ENCODE results near the gene ZCCHC2. TPM values are rescaled to one million over a fixed set of nuclear protein-coding genes. Genes with fewer than 3 reads are reported as not detected.
A peak's percentile ranks its signal among the peaks of the same experiment; 100 is the strongest.

The ZCCHC2 gene
- total and polyA plus RNA-seq, 2 of the 13 experiments (the other 11 are each of a cell fraction or from before 2014, with no cell fraction given): 62.5 to 76.1 TPM

DNA sequence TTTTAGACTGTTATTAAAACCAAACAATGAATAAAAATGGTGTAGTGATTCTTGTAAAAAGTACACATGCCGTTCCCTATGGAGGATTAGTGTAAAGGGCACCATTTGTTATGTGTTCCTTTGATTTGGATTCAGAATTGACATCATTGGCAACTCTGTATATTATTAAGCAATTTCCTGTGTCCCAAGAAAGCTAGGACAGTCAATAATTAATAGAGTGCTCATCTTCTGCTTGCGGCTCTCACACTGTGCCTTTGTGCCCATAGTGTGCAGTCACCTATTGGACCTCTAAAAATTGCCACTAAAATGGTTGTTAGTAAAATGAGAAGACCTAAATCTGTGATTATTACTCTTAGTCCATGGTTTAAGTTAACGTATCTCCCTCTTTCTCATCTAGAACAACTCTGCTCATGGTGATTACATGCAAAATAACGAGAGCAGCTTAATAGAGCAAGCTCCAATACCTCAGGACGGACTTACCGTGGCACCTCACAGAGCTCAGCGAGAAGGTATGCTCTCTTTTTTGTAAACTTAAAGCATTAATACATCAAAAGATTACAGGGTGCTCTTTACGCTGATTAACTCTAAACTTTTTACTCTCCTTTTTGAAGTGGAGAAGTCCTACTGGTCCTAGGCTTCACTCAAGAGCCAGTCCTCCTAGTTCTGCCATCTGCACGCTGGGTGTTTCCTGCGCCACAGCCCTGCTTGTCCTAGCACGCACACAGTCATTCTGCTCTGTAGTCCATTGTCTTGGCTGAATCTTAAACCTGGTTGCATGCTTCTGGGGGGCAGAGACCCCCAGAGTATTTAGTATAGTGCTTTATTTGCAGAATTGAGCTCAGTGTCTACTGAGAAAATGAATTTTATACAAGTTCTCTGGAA is 16.7 kb downstream of the ZCCHC2 start (continued):
- TF ChIP-seq ZNF484 (CRISPR knock-in tag; IDR thresholded peaks at IDR 0.05; ENCODE audit: borderline replicate concordance, low read depth) (no peak), JARID2 (CRISPR knock-in tag; IDR thresholded peaks at IDR 0.05; ENCODE audit: insufficient replicate concordance) (no peak), SOX5 (CRISPR knock-in tag; IDR thresholded peaks at IDR 0.05; ENCODE audit: borderline replicate concordance) (peak; percentile 43; the same call in 1 of the 2 replicates), ATF1 (CRISPR knock-in tag; IDR thresholded peaks at IDR 0.05) (no peak), NR2F2 (IDR thresholded peaks at IDR 0.05; ENCODE audit: borderline replicate concordance, low read depth) (no peak), ZNF7 (CRISPR knock-in tag; IDR thresholded peaks at IDR 0.05) (no peak), ZNF678 (CRISPR knock-in tag; IDR thresholded peaks at IDR 0.05) (no peak), ZNF326 (CRISPR knock-in tag; IDR thresholded peaks at IDR 0.05; ENCODE audit: borderline replicate concordance) (no peak)
- TF ChIP-seq, protein P1, sequence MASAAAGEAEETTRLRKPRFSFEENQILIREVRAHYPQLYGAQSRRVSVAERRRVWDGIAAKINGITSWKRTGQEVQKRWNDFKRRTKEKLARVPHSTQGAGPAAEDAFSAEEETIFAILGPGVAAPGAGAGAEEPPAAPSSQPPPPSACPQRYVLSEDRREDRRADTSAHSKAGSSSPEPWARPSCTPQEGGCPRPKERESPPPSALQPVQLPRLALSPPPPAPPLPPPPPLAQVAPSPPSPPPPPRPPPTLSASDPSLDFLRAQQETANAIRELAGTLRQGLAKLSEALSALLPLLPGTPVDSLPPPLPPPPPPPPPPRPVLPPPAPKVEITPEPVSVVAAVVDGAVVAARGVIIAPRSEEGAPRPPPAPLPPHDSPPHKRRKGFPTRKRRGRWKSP (CRISPR knock-in tag; IDR thresholded peaks at IDR 0.05): no peak
- TF ChIP-seq, protein P2, sequence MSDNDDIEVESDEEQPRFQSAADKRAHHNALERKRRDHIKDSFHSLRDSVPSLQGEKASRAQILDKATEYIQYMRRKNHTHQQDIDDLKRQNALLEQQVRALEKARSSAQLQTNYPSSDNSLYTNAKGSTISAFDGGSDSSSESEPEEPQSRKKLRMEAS (IDR thresholded peaks at IDR 0.05): no peak
- TF ChIP-seq, protein P3, sequence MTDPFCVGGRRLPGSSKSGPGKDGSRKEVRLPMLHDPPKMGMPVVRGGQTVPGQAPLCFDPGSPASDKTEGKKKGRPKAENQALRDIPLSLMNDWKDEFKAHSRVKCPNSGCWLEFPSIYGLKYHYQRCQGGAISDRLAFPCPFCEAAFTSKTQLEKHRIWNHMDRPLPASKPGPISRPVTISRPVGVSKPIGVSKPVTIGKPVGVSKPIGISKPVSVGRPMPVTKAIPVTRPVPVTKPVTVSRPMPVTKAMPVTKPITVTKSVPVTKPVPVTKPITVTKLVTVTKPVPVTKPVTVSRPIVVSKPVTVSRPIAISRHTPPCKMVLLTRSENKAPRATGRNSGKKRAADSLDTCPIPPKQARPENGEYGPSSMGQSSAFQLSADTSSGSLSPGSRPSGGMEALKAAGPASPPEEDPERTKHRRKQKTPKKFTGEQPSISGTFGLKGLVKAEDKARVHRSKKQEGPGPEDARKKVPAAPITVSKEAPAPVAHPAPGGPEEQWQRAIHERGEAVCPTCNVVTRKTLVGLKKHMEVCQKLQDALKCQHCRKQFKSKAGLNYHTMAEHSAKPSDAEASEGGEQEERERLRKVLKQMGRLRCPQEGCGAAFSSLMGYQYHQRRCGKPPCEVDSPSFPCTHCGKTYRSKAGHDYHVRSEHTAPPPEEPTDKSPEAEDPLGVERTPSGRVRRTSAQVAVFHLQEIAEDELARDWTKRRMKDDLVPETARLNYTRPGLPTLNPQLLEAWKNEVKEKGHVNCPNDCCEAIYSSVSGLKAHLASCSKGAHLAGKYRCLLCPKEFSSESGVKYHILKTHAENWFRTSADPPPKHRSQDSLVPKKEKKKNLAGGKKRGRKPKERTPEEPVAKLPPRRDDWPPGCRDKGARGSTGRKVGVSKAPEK (CRISPR knock-in tag; IDR thresholded peaks at IDR 0.05; ENCODE audit: borderline replicate concordance): no peak
- TF ChIP-seq, protein P4, sequence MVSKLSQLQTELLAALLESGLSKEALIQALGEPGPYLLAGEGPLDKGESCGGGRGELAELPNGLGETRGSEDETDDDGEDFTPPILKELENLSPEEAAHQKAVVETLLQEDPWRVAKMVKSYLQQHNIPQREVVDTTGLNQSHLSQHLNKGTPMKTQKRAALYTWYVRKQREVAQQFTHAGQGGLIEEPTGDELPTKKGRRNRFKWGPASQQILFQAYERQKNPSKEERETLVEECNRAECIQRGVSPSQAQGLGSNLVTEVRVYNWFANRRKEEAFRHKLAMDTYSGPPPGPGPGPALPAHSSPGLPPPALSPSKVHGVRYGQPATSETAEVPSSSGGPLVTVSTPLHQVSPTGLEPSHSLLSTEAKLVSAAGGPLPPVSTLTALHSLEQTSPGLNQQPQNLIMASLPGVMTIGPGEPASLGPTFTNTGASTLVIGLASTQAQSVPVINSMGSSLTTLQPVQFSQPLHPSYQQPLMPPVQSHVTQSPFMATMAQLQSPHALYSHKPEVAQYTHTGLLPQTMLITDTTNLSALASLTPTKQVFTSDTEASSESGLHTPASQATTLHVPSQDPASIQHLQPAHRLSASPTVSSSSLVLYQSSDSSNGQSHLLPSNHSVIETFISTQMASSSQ (IDR thresholded peaks at IDR 0.05; ENCODE audit: low read depth): peak; percentile 55; the same call in 1 of the 2 replicates
- TF ChIP-seq, protein P4 (CRISPR knock-in tag; IDR thresholded peaks at IDR 0.05; ENCODE audit: borderline replicate concordance): no peak
- TF ChIP-seq, protein P5, sequence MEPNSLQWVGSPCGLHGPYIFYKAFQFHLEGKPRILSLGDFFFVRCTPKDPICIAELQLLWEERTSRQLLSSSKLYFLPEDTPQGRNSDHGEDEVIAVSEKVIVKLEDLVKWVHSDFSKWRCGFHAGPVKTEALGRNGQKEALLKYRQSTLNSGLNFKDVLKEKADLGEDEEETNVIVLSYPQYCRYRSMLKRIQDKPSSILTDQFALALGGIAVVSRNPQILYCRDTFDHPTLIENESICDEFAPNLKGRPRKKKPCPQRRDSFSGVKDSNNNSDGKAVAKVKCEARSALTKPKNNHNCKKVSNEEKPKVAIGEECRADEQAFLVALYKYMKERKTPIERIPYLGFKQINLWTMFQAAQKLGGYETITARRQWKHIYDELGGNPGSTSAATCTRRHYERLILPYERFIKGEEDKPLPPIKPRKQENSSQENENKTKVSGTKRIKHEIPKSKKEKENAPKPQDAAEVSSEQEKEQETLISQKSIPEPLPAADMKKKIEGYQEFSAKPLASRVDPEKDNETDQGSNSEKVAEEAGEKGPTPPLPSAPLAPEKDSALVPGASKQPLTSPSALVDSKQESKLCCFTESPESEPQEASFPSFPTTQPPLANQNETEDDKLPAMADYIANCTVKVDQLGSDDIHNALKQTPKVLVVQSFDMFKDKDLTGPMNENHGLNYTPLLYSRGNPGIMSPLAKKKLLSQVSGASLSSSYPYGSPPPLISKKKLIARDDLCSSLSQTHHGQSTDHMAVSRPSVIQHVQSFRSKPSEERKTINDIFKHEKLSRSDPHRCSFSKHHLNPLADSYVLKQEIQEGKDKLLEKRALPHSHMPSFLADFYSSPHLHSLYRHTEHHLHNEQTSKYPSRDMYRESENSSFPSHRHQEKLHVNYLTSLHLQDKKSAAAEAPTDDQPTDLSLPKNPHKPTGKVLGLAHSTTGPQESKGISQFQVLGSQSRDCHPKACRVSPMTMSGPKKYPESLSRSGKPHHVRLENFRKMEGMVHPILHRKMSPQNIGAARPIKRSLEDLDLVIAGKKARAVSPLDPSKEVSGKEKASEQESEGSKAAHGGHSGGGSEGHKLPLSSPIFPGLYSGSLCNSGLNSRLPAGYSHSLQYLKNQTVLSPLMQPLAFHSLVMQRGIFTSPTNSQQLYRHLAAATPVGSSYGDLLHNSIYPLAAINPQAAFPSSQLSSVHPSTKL (CRISPR knock-in tag; IDR thresholded peaks at IDR 0.05): peak; percentile 43; the same call in 1 of the 2 replicates
